PC-9 (cell line): ENCODE measurements around the gene KRT77. TPM values are rescaled to one million over a fixed set of nuclear protein-coding genes. Genes with fewer than 3 reads are reported as not detected.

Experiments
- BruUV-seq: library from RNA; stranded (reverse); fragments of 400-500 nt; replicated peaks from 2 replicates; lab custom pipeline; 2021; lab: Mats Ljungman, UMichigan
- CTCF ChIA-PET: fragments of 300-600 bp; sonication (Branson Sonifier 250); formaldehyde crosslinking; loops from one replicate; lab custom pipeline; 2022; ENCODE audit warnings: antibody characterized with exemption; lab: Charles Lee
- POLR2A ChIA-PET: fragments of 300-600 bp; sonication (Branson Sonifier 250); formaldehyde crosslinking; loops from one replicate; lab custom pipeline; 2022; ENCODE audit warnings: antibody characterized with exemption; ENCODE audit not compliant: unreplicated experiment; lab: Charles Lee
- DNase-seq, 2 experiments: peaks; one replicate each; pipeline versions ENCODE4 v3.0.0 to v3.0.0-alpha.2; 2015 to 2022; ENCODE audit warnings: mixed read lengths in 1 of 2
- H2AFZ ChIP-seq: fragments of 200-600 bp; sonication (generic); 2 replicates; pipeline ENCODE4 v1.8.1; 2017; ENCODE audit warnings: antibody characterized with exemption
- H3F3A ChIP-seq: fragments of 200-600 bp; sonication (generic); 2 replicates; pipeline ENCODE4 v1.8.1; 2017; ENCODE audit warnings: antibody characterized with exemption, mild to moderate bottlenecking, low read depth; ENCODE audit not compliant: insufficient read depth
- H3K27ac ChIP-seq: fragments of 200-600 bp; sonication (generic); 2 replicates; pipeline ENCODE4 v1.6.1; 2016; ENCODE audit warnings: mixed run types
- H3K27me3 ChIP-seq: fragments of 200-600 bp; sonication (generic); 2 replicates; pipeline ENCODE4 v1.6.1; 2016; ENCODE audit warnings: low read depth, mixed run types; ENCODE audit not compliant: insufficient read depth
- H3K36me3 ChIP-seq: fragments of 200-600 bp; sonication (generic); 2 replicates; pipeline ENCODE4 v1.6.1; 2016; ENCODE audit warnings: low read depth, mixed run types
- H3K4me1 ChIP-seq: fragments of 200-600 bp; sonication (generic); replicated peaks from 2 replicates; pipeline ENCODE4 v1.6.1; 2016; ENCODE audit warnings: mixed run types; ENCODE audit not compliant: insufficient read depth
- H3K4me2 ChIP-seq: fragments of 200-600 bp; sonication (generic); 2 replicates; pipeline ENCODE4 v1.6.1; 2017; ENCODE audit warnings: mixed run types
- H3K4me3 ChIP-seq: fragments of 200-600 bp; sonication (generic); 2 replicates; pipeline ENCODE4 v1.6.1; 2016; ENCODE audit warnings: mixed run types
- H3K79me2 ChIP-seq: fragments of 200-600 bp; sonication (generic); 2 replicates; pipeline ENCODE4 v1.6.1; 2017; ENCODE audit warnings: low read depth, mixed run types
- H3K9me2 ChIP-seq: fragments of 200-600 bp; sonication (generic); 2 replicates; pipeline ENCODE4 v1.8.1; 2017; ENCODE audit warnings: mild to moderate bottlenecking; ENCODE audit not compliant: insufficient read depth
- H3K9me3 ChIP-seq: fragments of 200-600 bp; sonication (generic); 2 replicates; pipeline ENCODE4 v1.8.1; 2016; ENCODE audit warnings: low read depth; ENCODE audit not compliant: insufficient read depth
- H4K20me1 ChIP-seq: fragments of 200-600 bp; sonication (generic); 2 replicates; pipeline ENCODE4 v1.8.1; 2017; ENCODE audit not compliant: insufficient read depth
- EZH2 ChIP-seq: fragments of 200-600 bp; sonication (generic); IDR thresholded peaks from 2 replicates; pipeline ENCODE4 v1.8.0; 2017; ENCODE audit warnings: antibody characterized with exemption, low read depth
- intact Hi-C: fragments of 100-400 bp; cut with micrococcal nuclease; formaldehyde crosslinking; loops from one replicate; pipeline ENCODE4 v1.10.0; 2022; ENCODE audit not compliant: unreplicated experiment
- total RNA-seq: library from RNA; stranded (reverse); gene quantifications from 2 replicates; pipeline ENCODE4 v1.2.3, GENCODE V29; 2021
- TF ChIP-seq, protein P1 (sequence below): fragments of 200-600 bp; sonication (generic); conservative IDR thresholded peaks from 2 replicates; pipeline ENCODE4 v1.6.1; 2017; ENCODE audit warnings: mixed run types, antibody characterized with exemption, mild to moderate bottlenecking, moderate library complexity

KRT77 gene
- total RNA-seq, 1 experiment from 2014 or later, result not detected

DNA sequence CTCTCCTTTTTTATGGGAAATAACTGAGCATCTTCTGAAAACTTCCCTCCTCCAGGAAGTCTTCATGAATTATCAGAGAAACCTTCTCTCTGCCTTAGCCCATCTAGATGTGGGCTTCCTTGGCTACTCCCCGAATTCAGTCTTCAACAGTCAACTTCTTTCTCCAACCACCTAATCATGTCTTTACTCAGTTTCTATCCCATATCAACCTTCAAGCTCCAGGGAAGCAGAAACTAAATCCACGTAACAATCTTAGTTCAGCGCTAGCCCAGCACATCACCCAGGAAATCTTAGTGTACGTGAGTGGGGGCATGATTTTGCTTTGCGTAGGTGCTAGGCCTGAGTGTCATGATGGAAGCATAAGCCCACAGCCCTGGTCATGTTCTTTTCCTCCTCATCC is 12.7 kb upstream of the KRT77 start:
- POLR2A ChIA-PET, result no interaction called here
- BruUV-seq, result no TSS peak
- CTCF ChIA-PET, result no interaction called here

DNA sequence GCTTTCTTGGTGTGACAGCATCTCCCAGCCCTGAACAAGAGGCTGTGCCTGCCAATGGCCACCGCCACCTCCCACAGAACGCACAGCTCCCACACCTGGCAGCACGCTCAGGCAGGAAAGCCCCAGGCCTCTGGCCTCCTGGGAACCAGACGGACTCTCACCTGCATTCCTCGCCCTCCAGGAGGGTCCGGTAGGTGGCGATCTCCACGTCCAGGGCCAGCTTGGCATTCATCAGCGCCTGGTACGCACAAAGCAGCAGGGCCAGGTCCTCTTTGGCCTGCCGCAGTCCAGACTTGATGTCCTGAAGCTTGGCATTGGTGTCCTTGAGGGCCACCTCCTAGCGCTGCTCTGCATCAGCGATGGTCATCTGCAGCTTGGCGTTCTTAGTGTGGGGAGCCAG is 12.1 kb upstream of the KRT77 start:
- Histone ChIP-seq H3F3A (no peaks in the 10 kb centered on the region), H3K4me1 (no peaks in the 10 kb centered on the region), H2AFZ (no peak overlapping the region), H3K4me3 (no peak overlapping the region), H3K27ac (no peak overlapping the region), H3K9me2 (no peaks in the 10 kb centered on the region), H3K27me3 (no peaks in the 10 kb centered on the region), H3K36me3 (no peaks in the 10 kb centered on the region), H4K20me1 (no peaks in the 10 kb centered on the region), H3K79me2 (no peaks in the 10 kb centered on the region), H3K4me2 (no peak overlapping the region), H3K9me3 (no peaks in the 10 kb centered on the region)
- ChIA-PET CTCF (no interaction called here), POLR2A (interaction anchor here (0.6 kb wide), 1 partner anchor 342 kb away, joined by 3 read pairs; no protein-coding TSS in a partner anchor)
- DNase-seq, result no peak
- no TSS peak for BruUV-seq
- intact Hi-C loops, result no loop called here
- TF ChIP-seq EZH2, result no peak
- TF ChIP-seq, protein P1, sequence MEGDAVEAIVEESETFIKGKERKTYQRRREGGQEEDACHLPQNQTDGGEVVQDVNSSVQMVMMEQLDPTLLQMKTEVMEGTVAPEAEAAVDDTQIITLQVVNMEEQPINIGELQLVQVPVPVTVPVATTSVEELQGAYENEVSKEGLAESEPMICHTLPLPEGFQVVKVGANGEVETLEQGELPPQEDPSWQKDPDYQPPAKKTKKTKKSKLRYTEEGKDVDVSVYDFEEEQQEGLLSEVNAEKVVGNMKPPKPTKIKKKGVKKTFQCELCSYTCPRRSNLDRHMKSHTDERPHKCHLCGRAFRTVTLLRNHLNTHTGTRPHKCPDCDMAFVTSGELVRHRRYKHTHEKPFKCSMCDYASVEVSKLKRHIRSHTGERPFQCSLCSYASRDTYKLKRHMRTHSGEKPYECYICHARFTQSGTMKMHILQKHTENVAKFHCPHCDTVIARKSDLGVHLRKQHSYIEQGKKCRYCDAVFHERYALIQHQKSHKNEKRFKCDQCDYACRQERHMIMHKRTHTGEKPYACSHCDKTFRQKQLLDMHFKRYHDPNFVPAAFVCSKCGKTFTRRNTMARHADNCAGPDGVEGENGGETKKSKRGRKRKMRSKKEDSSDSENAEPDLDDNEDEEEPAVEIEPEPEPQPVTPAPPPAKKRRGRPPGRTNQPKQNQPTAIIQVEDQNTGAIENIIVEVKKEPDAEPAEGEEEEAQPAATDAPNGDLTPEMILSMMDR, result no peak

More for the DNA sequence above, 12.7 kb upstream of the KRT77 start:
- Histone ChIP-seq H3K4me2 (no peak overlapping the region), H3K27me3 (no peaks in the 10 kb centered on the region), H3K79me2 (no peaks in the 10 kb centered on the region), H3K9me2 (no peaks in the 10 kb centered on the region), H4K20me1 (no peaks in the 10 kb centered on the region), H3K4me3 (no peak overlapping the region), H3K9me3 (no peaks in the 10 kb centered on the region), H2AFZ (no peak overlapping the region), H3K27ac (no peak overlapping the region), H3K36me3 (no peaks in the 10 kb centered on the region), H3F3A (no peaks in the 10 kb centered on the region), H3K4me1 (no peaks in the 10 kb centered on the region)
- DNase-seq, result no peak
- intact Hi-C loops, result no loop called here
- TF ChIP-seq, protein P1, result no peak
- TF ChIP-seq EZH2, result no peak

DNA sequence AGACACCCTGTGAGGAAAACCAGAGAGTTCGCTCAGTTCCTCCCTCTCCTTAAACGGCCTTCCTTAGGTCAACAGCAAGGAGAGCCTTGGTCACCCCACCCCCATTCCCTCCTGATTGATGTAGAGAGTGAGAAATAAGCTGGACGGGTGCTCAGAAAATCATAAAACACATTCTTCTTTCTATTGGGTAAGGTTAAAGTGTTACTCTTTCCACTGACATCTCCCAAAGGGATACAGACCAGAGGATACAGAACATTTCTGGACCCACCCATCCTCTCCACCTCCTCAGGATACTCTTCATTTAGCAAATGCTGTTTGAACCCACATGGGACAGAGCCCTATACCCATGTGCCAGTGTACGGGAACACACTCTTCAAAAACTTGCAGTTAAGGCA is 11.6 kb upstream of the KRT77 start:
- Histone ChIP-seq H3K27me3 (no peaks in the 10 kb centered on the region), H3K9me2 (no peaks in the 10 kb centered on the region), H3K4me3 (no peak overlapping the region), H3F3A (no peaks in the 10 kb centered on the region), H3K36me3 (no peaks in the 10 kb centered on the region), H2AFZ (no peak overlapping the region), H3K27ac (no peak overlapping the region), H3K4me2 (no peak overlapping the region), H4K20me1 (no peaks in the 10 kb centered on the region), H3K79me2 (no peaks in the 10 kb centered on the region), H3K4me1 (no peaks in the 10 kb centered on the region), H3K9me3 (no peaks in the 10 kb centered on the region)
- POLR2A ChIA-PET, result interaction anchor here (0.6 kb wide), 1 partner anchor 341 kb away, joined by 3 read pairs; no protein-coding TSS in a partner anchor
- TF ChIP-seq, protein P1, result no peak
- no peak for TF ChIP-seq EZH2
- no TSS peak for BruUV-seq
- DNase-seq, result no peak
- CTCF ChIA-PET, result no interaction called here
- intact Hi-C loops, result no loop called here
